Measurements from ENCODE around the gene ALDH1A1.

DNA sequence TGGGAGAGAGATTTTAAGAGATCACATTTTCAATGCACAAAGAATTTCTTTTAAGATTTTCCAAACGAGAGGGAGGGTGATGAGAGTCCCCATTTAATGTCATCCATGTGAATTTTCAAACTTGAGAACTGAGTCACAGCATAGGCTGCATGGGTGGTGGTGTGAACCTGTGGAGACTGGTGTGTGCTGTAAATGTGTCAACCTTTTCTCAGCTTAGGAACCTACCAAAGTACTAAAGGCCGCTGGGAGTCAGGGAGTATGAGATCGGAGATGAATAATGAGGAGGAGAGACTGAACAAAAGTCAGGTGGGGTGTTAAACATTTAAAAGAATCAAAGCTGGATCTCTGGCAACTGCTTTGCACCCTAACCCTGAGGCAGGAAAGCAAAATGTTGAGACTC lies 7.5 kb downstream of the ALDH1A1 start:
- TF ChIP-seq, protein P1, sequence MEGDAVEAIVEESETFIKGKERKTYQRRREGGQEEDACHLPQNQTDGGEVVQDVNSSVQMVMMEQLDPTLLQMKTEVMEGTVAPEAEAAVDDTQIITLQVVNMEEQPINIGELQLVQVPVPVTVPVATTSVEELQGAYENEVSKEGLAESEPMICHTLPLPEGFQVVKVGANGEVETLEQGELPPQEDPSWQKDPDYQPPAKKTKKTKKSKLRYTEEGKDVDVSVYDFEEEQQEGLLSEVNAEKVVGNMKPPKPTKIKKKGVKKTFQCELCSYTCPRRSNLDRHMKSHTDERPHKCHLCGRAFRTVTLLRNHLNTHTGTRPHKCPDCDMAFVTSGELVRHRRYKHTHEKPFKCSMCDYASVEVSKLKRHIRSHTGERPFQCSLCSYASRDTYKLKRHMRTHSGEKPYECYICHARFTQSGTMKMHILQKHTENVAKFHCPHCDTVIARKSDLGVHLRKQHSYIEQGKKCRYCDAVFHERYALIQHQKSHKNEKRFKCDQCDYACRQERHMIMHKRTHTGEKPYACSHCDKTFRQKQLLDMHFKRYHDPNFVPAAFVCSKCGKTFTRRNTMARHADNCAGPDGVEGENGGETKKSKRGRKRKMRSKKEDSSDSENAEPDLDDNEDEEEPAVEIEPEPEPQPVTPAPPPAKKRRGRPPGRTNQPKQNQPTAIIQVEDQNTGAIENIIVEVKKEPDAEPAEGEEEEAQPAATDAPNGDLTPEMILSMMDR (conservative IDR thresholded peaks at IDR 0.05), result no peak
- no peak for TF ChIP-seq EZH2 (IDR thresholded peaks at IDR 0.05; ENCODE audit: low read depth)

Measured in PC-9 (cell line).